Dermis microvascular lymphatic vessel endothelial cell (primary cell): Measurements from ENCODE around the gene EML6. TPM values are rescaled to one million over a fixed set of nuclear protein-coding genes. Genes with fewer than 3 reads are reported as not detected.

ENCODE experiments used
- DNase-seq, 2 donors: peaks; one replicate each; pipeline versions ENCODE4 v3.0.0 to v3.0.0-alpha.2; 2010; ENCODE audit warnings: low read depth in 2 of 2
- total RNA-seq: library from RNA; depleted of rRNA; stranded (reverse); fragments of >200 nt; gene quantifications from 2 replicates; pipeline ENCODE4 v1.2.1, GENCODE V29; 2014

Gene EML6
- total RNA-seq, 1 donor from 2014 or later, result 0.77 TPM

GRCh38 chr2:54879032-54879431 is 155.6 kb downstream of the EML6 start:
- no peak for DNase-seq

- no peak for DNase-seq
Observed at GRCh38 chr2:54879598-54880332, 156.3 kb downstream of the EML6 start.

- DNase-seq, result no peak
Observed at GRCh38 chr2:54880428-54880827, 157.0 kb downstream of the EML6 start.

GRCh38 chr2:54881759-54882158 is 158.3 kb downstream of the EML6 start:
- no peak for DNase-seq

GRCh38 chr2:54885891-54886290 is 162.4 kb downstream of the EML6 start:
- DNase-seq, result no peak

- no peak for DNase-seq
Observed at GRCh38 chr2:54887850-54888545, 164.5 kb downstream of the EML6 start.

- no peak for DNase-seq
Observed at GRCh38 chr2:54889053-54889452, 165.6 kb downstream of the EML6 start.

- DNase-seq, result no peak
Observed at GRCh38 chr2:54891909-54892308, 168.4 kb downstream of the EML6 start.

- peak; percentile 11 to 62 for DNase-seq
Observed at GRCh38 chr2:54894467-54894866, 171.0 kb downstream of the EML6 start.

GRCh38 chr2:54895730-54896129 is 172.3 kb downstream of the EML6 start:
- no peak for DNase-seq

- DNase-seq, result no peak
Observed at GRCh38 chr2:54897420-54898310, 174.2 kb downstream of the EML6 start.

- no peak for DNase-seq
Observed at GRCh38 chr2:54898456-54899226, 175.2 kb downstream of the EML6 start.

GRCh38 chr2:54899576-54900200 is 176.2 kb downstream of the EML6 start:
- peak; percentile 33 to 57 for DNase-seq

GRCh38 chr2:54901224-54901986 is 177.9 kb downstream of the EML6 start:
- no peak for DNase-seq

- no peak for DNase-seq
Observed at GRCh38 chr2:54902763-54903162, 179.3 kb downstream of the EML6 start.

GRCh38 chr2:54903736-54904554 is 180.5 kb downstream of the EML6 start:
- DNase-seq, result peak; percentile 7 to 93

GRCh38 chr2:54904836-54905235 is 181.4 kb downstream of the EML6 start:
- DNase-seq, result no peak

GRCh38 chr2:54906716-54907115 is 183.3 kb downstream of the EML6 start:
- no peak for DNase-seq

- DNase-seq, result no peak
Observed at GRCh38 chr2:54907663-54908062, 184.2 kb downstream of the EML6 start.
